GM12872 (cell line): Measurements from ENCODE around the gene MXI1.

ENCODE experiments used
- TF ChIP-seq, protein P1 (sequence below): IDR thresholded peaks from 3 replicates; pipeline ENCODE4 v1.5.1; 2011; ENCODE audit warnings: low read depth, mild to moderate bottlenecking, low read length, moderate library complexity; ENCODE audit not compliant: insufficient read depth

The MXI1 gene

DNA sequence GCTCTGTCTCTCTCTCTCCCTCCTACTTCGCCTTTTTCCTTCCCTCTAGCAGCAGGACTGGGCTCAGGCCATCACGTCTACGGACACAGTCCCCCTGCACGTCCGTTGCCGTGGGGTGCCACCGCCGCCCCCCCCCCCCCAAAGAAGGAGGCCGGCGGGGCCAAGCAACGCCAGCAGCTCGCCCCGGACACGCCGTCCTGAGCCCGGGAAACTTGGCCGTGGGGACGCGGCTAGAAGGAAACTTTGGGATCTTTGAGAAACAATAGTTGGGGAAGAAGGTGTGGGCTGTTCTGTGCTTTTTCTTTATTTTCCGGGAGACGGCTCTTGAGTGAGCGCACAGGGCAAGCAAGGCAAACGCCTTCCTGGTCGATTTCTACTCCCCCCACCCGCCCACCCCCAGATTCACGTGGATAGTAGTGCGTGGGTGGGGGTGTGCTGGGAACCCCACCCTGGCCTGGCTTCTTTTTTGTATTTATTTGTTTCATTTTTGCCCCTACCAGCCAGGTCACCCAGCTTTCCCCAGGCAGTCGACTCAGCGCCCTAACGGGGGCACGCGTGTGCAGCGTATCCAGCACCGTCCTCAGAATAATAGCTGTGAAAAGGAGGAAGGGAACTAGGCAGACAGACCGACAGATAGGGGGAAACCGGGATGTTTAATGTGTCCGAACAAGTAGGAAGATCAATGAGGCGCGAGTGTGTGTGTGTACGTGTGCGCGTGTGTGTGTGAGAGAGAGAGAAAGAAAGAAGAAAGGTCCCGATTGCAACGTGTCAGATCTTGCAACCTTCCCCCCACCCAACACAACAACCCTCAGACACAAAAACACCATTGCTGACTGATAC is 1.4 kb downstream of the MXI1 start:
- TF ChIP-seq, protein P1, sequence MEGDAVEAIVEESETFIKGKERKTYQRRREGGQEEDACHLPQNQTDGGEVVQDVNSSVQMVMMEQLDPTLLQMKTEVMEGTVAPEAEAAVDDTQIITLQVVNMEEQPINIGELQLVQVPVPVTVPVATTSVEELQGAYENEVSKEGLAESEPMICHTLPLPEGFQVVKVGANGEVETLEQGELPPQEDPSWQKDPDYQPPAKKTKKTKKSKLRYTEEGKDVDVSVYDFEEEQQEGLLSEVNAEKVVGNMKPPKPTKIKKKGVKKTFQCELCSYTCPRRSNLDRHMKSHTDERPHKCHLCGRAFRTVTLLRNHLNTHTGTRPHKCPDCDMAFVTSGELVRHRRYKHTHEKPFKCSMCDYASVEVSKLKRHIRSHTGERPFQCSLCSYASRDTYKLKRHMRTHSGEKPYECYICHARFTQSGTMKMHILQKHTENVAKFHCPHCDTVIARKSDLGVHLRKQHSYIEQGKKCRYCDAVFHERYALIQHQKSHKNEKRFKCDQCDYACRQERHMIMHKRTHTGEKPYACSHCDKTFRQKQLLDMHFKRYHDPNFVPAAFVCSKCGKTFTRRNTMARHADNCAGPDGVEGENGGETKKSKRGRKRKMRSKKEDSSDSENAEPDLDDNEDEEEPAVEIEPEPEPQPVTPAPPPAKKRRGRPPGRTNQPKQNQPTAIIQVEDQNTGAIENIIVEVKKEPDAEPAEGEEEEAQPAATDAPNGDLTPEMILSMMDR = peak; percentile 25; the same call in 1 of the 3 replicates

DNA sequence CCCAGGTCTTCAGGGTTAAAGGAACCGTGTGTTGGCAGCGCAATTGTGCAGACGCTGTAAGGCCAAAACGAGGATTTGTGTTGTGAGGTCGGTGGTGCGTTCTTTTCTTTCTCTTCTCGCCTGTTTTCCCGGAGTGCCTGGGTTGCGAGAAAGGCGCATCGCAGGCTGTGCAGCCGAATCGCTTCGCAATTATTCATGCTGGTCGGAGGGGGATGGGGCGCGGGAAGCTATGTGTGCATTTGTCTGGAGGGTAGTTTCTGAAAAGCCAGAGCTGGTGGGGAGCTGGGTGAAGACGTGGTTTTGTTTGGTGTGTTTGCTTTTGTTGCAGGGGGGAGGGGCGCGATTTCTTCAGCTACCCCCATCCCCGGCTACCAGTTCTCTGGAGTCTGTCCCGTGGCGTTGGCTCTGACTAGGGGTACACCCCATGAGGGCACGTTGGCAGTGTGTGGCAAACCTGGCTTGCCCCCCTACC is 2.1 kb downstream of the MXI1 start:
- TF ChIP-seq, protein P1 = no peak

DNA sequence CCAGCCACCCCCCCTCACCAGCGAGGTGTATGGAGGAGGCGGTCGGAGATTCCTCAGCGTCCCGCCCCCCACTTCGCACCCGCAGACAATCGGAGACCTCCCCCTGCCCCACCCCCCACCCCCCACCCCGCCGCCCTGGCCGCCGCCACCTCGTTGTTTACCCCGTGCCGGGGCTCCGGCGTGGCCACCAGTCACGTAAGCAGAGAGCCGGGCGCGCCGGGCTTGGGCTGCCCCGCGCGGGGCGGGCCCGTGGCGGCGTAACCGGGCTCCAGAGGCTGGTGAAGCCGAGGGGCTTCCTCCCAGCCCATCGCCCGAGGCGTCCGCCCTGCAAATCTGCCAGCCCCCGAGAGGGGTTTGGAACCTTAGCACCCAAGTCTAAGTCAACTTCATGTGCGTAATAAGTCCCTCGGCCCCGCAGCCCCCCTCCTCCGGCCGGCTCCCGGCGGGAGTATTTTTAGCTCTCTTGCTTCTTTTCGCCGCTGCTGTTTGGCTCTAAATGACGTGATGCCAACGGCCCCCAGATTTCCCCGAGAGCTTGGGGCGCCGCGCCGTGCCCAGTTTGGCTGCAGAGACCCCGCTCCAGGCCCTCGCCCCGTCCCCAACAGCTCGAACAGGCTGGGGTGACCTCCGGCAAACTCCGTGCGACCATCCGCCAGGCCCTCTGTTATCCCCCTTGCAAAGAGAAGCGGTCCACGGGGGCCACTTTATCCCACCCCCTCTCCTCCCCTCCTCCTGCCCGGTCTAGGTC is 2.7 kb downstream of the MXI1 start:
- TF ChIP-seq, protein P1 = no peak

DNA sequence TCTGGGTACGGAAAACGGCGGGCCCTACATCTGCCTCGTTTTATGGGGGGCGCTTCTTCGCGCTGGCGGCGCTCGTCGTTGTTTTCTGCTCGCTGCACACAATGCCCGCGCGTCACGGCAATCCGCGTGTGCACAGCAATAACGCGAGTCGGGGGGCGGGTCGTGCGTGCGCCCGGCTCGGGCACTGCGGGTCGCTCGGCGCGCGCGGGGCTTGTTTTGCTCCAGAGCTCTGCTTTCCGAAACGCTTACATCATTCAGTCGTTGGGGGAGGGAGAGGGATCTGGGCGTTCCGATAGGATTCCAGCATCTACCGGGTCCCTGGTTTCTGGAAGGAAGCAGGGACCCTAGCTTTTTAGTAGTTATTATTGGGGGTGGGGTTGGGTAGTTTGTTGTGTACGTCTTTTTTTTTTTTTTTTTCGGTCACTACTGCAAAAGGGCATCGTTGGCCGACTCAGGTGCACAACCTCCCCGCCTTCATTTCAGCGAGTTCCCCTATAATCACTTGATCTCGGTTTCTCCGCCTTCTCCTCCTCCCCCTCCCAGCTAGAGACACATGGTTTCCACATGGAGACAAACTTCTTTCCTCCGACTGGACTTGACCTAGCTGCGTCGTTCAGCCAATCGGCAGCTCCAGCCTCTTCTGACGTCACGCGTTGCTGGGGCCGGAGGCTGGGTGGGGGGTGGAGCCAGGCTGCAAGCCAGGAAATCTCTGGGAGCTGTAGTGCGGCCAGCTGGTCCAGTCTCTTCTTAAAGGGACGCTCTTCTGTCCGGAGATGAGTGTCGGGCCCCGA is 3.5 kb downstream of the MXI1 start:
- TF ChIP-seq, protein P1 = no peak

DNA sequence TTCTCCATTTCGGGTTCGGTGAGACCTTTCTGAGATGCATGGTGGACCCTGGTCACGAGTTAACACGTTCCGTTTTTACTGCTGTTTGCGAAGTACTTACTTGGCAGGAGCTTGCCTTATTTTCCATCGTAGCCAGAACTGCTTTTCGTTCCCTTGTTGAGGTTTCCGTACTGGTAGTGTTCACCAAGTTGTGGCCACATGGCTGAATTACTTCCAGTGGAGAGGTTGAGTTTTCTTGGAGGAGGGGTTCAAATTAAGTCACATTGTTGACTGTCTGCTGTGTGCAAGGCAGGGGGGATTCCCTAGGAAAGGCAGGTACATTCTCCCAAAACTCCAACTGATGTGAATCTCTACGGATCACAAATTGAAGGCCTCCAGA is 4.0 kb downstream of the MXI1 start:
- TF ChIP-seq, protein P1 = no peak

DNA sequence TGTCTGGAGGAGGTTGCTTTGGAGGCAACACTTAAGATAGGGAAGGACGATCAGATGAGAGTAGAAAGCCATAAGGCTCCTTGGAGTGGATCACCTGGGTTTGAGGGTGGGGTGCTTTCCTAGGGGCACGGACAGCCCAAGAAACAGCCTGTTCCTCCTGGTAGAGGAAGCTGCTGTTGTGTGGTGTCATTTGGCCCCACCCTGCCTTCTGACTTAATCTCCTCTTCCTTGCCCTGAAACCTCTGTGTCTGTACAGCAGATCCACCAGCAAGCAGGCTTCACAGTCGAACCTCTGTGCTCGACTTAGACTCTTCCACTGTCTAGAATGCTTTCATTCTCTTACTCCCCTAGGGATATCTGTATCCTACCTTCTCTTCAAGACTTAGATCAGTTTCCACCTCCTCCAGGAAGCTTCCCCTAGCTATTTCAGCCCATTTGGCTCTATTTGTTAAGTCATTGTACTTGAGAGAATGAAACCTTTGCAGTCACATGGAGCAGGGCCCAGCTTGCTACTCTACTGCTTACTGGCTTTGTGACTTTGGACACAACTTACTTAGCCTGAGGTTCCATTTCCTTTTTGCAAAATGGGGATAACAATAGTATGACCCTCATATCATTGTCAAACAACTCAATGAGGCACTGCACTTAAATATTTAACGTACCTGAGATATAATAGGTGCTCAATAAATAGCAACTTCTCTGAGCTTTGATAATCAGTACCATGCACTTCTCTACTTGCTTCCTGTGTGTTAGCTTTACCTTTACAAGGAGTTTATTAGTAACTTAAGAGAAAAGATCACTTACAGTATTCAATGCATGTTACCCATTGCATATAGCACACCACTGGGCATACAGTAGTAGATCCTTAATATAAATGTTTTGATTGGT is 5.0 kb downstream of the MXI1 start:
- TF ChIP-seq, protein P1 = no peak
